Measurements from ENCODE around the gene AK5.

Gene AK5

GRCh38 chr1:77446841-77447555 is 165.2 kb downstream of the AK5 start:
- no peak for DNase-seq (ENCODE audit: low spot score)

GRCh38 chr1:77447669-77448068 is 165.8 kb downstream of the AK5 start:
- no peak for DNase-seq (ENCODE audit: low spot score)

- DNase-seq (ENCODE audit: low spot score) = no peak
Measured at GRCh38 chr1:77459881-77460280, 178.1 kb downstream of the AK5 start.

- no peak for DNase-seq (ENCODE audit: low spot score)
Measured at GRCh38 chr1:77461691-77462090, 179.9 kb downstream of the AK5 start.

- no peak for DNase-seq (ENCODE audit: low spot score)
Measured at GRCh38 chr1:77463216-77463615, 181.4 kb downstream of the AK5 start.

- DNase-seq (ENCODE audit: low spot score) = no peak
Measured at GRCh38 chr1:77465139-77465538, 183.3 kb downstream of the AK5 start.

GRCh38 chr1:77465922-77466321 is 184.1 kb downstream of the AK5 start:
- DNase-seq (ENCODE audit: low spot score) = no peak

- peak; percentile 72 for DNase-seq (ENCODE audit: low spot score)
Measured at GRCh38 chr1:77467021-77467595, 185.3 kb downstream of the AK5 start.

GRCh38 chr1:77467741-77468140 is 185.9 kb downstream of the AK5 start:
- peak; percentile 31 for DNase-seq (ENCODE audit: low spot score)

GRCh38 chr1:77468257-77468948 is 186.6 kb downstream of the AK5 start:
- no peak for DNase-seq (ENCODE audit: low spot score)

- no peak for DNase-seq (ENCODE audit: low spot score)
Measured at GRCh38 chr1:77468949-77469710, 187.3 kb downstream of the AK5 start.

- no peak for DNase-seq (ENCODE audit: low spot score)
Measured at GRCh38 chr1:77471691-77472090, 189.9 kb downstream of the AK5 start.

- peak; percentile 66 for DNase-seq (ENCODE audit: low spot score)
Measured at GRCh38 chr1:77473690-77474089, 191.9 kb downstream of the AK5 start.

GRCh38 chr1:77475641-77476040 is 193.8 kb downstream of the AK5 start:
- DNase-seq (ENCODE audit: low spot score) = no peak

- no peak for DNase-seq (ENCODE audit: low spot score)
Measured at GRCh38 chr1:77476475-77476874, 194.7 kb downstream of the AK5 start.

GRCh38 chr1:77484334-77484733 is 202.5 kb downstream of the AK5 start:
- DNase-seq (ENCODE audit: low spot score) = no peak

GRCh38 chr1:77484926-77485325 is 203.1 kb downstream of the AK5 start:
- no peak for DNase-seq (ENCODE audit: low spot score)

- DNase-seq (ENCODE audit: low spot score) = no peak
Measured at GRCh38 chr1:77487631-77488030, 205.8 kb downstream of the AK5 start.

- DNase-seq (ENCODE audit: low spot score) = peak; percentile 40
Measured at GRCh38 chr1:77489910-77490309, 208.1 kb downstream of the AK5 start.

GRCh38 chr1:77494026-77494425 is 212.2 kb downstream of the AK5 start:
- DNase-seq (ENCODE audit: low spot score) = no peak

GRCh38 chr1:77498918-77499317 is 217.1 kb downstream of the AK5 start:
- DNase-seq (ENCODE audit: low spot score) = no peak

GRCh38 chr1:77499466-77499865 is 217.6 kb downstream of the AK5 start:
- DNase-seq (ENCODE audit: low spot score) = no peak

GRCh38 chr1:77504986-77505385 is 223.2 kb downstream of the AK5 start:
- DNase-seq (ENCODE audit: low spot score) = no peak

All from Ammon's horn (tissue), 1 donor.